ENCODE measurements around the gene C17orf75. TPM values are rescaled to one million over a fixed set of nuclear protein-coding genes. Genes with fewer than 3 reads are reported as not detected.

The C17orf75 gene
- total RNA-seq, 1 donor from 2014 or later = 16.2 TPM

GRCh38 chr17:32281011-32281451 is 60.9 kb downstream of the C17orf75 start:
- Histone ChIP-seq H3K27me3 (ENCODE audit: insufficient read depth, low read length) (peaks cover 5% of the 10 kb centered on the region), H3K36me3 (ENCODE audit: insufficient read depth, low read length) (no peaks in the 10 kb centered on the region), H3K9ac (ENCODE audit: low read length) (no peak overlapping the region), H3K27ac (ENCODE audit: low read depth, low read length) (no peak overlapping the region), H3K79me2 (ENCODE audit: insufficient read depth, low read length) (no peaks in the 10 kb centered on the region), H3K4me2 (ENCODE audit: low read length) (no peak overlapping the region), H2AFZ (ENCODE audit: low read depth, low read length) (no peak overlapping the region), H3K9me3 (ENCODE audit: insufficient read depth, low read depth, low read length) (no peaks in the 10 kb centered on the region), H4K20me1 (ENCODE audit: insufficient read depth, low read length) (no peaks in the 10 kb centered on the region), H3K4me3 (ENCODE audit: insufficient read depth, low read depth, low read length) (no peak overlapping the region), H3K4me1 (ENCODE audit: insufficient read depth, low read length) (peaks cover 7% of the 10 kb centered on the region)
- DNase-seq (ENCODE audit: low read depth) = no peak
- no peaks in the 10 kb centered on the region for H3K36me3 Mint-ChIP-seq (ENCODE audit: low read depth, unreplicated experiment)
- H3K27me3 Mint-ChIP-seq (ENCODE audit: low read depth, unreplicated experiment) = peaks cover 23% of the 10 kb centered on the region
- no peak for FAIRE-seq
- H3K4me3 Mint-ChIP-seq (ENCODE audit: unreplicated experiment) = no peak overlapping the region
- no peak overlapping the region for H3K27ac Mint-ChIP-seq (ENCODE audit: unreplicated experiment)
- H3K4me1 Mint-ChIP-seq (ENCODE audit: low read depth, unreplicated experiment) = peaks cover 8% of the 10 kb centered on the region
- no peaks in the 10 kb centered on the region for H3K9me3 Mint-ChIP-seq (ENCODE audit: unreplicated experiment)
- TF ChIP-seq EZH2 (IDR thresholded peaks at IDR 0.05; ENCODE audit: insufficient read depth, low read length) = no peak
- TF ChIP-seq, protein P1, sequence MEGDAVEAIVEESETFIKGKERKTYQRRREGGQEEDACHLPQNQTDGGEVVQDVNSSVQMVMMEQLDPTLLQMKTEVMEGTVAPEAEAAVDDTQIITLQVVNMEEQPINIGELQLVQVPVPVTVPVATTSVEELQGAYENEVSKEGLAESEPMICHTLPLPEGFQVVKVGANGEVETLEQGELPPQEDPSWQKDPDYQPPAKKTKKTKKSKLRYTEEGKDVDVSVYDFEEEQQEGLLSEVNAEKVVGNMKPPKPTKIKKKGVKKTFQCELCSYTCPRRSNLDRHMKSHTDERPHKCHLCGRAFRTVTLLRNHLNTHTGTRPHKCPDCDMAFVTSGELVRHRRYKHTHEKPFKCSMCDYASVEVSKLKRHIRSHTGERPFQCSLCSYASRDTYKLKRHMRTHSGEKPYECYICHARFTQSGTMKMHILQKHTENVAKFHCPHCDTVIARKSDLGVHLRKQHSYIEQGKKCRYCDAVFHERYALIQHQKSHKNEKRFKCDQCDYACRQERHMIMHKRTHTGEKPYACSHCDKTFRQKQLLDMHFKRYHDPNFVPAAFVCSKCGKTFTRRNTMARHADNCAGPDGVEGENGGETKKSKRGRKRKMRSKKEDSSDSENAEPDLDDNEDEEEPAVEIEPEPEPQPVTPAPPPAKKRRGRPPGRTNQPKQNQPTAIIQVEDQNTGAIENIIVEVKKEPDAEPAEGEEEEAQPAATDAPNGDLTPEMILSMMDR (IDR thresholded peaks at IDR 0.05; ENCODE audit: insufficient read depth, low read depth, low read length) = no peak

GRCh38 chr17:32279891-32280716 is 61.9 kb downstream of the C17orf75 start:
- no peak overlapping the region for H3K4me3 Mint-ChIP-seq (ENCODE audit: unreplicated experiment)
- peaks cover 15% of the 10 kb centered on the region for H3K4me1 ChIP-seq (ENCODE audit: insufficient read depth, low read length)
- H3K9ac ChIP-seq (ENCODE audit: low read length) = no peak overlapping the region
- H3K27ac Mint-ChIP-seq (ENCODE audit: unreplicated experiment) = no peak overlapping the region
- no peak overlapping the region for H3K4me3 ChIP-seq (ENCODE audit: insufficient read depth, low read depth, low read length)
- peaks cover 17% of the 10 kb centered on the region for H3K27me3 Mint-ChIP-seq (ENCODE audit: low read depth, unreplicated experiment)
- H3K27me3 ChIP-seq (ENCODE audit: insufficient read depth, low read length) = peaks cover 3% of the 10 kb centered on the region
- no peaks in the 10 kb centered on the region for H3K9me3 ChIP-seq (ENCODE audit: insufficient read depth, low read depth, low read length)
- H3K4me2 ChIP-seq (ENCODE audit: low read length) = no peak overlapping the region
- no peak overlapping the region for H3K27ac ChIP-seq (ENCODE audit: low read depth, low read length)
- H3K36me3 Mint-ChIP-seq (ENCODE audit: low read depth, unreplicated experiment) = no peaks in the 10 kb centered on the region
- no peaks in the 10 kb centered on the region for H3K79me2 ChIP-seq (ENCODE audit: insufficient read depth, low read length)
- H2AFZ ChIP-seq (ENCODE audit: low read depth, low read length) = no peak overlapping the region
- no peaks in the 10 kb centered on the region for H3K36me3 ChIP-seq (ENCODE audit: insufficient read depth, low read length)
- H4K20me1 ChIP-seq (ENCODE audit: insufficient read depth, low read length) = no peaks in the 10 kb centered on the region
- no peaks in the 10 kb centered on the region for H3K9me3 Mint-ChIP-seq (ENCODE audit: unreplicated experiment)
- no peak for TF ChIP-seq EZH2 (IDR thresholded peaks at IDR 0.05; ENCODE audit: insufficient read depth, low read length)
- DNase-seq (ENCODE audit: low read depth) = no peak
- FAIRE-seq = no peak
- peaks cover 12% of the 10 kb centered on the region for H3K4me1 Mint-ChIP-seq (ENCODE audit: low read depth, unreplicated experiment)

GRCh38 chr17:32278815-32279214 is 63.2 kb downstream of the C17orf75 start:
- no peak overlapping the region for H3K27ac Mint-ChIP-seq (ENCODE audit: unreplicated experiment)
- Histone ChIP-seq H3K4me1 (ENCODE audit: insufficient read depth, low read length) (peaks cover 17% of the 10 kb centered on the region), H3K27me3 (ENCODE audit: insufficient read depth, low read length) (peaks cover 3% of the 10 kb centered on the region), H3K27ac (ENCODE audit: low read depth, low read length) (no peak overlapping the region), H2AFZ (ENCODE audit: low read depth, low read length) (no peak overlapping the region), H4K20me1 (ENCODE audit: insufficient read depth, low read length) (no peaks in the 10 kb centered on the region), H3K4me2 (ENCODE audit: low read length) (no peak overlapping the region), H3K4me3 (ENCODE audit: insufficient read depth, low read depth, low read length) (no peak overlapping the region), H3K9ac (ENCODE audit: low read length) (no peak overlapping the region), H3K36me3 (ENCODE audit: insufficient read depth, low read length) (no peaks in the 10 kb centered on the region), H3K9me3 (ENCODE audit: insufficient read depth, low read depth, low read length) (no peaks in the 10 kb centered on the region), H3K79me2 (ENCODE audit: insufficient read depth, low read length) (no peaks in the 10 kb centered on the region)
- FAIRE-seq = no peak
- H3K4me1 Mint-ChIP-seq (ENCODE audit: low read depth, unreplicated experiment) = peaks cover 21% of the 10 kb centered on the region
- no peak for DNase-seq (ENCODE audit: low read depth)
- TF ChIP-seq, protein P1 (IDR thresholded peaks at IDR 0.05; ENCODE audit: insufficient read depth, low read depth, low read length) = no peak
- TF ChIP-seq EZH2 (IDR thresholded peaks at IDR 0.05; ENCODE audit: insufficient read depth, low read length) = no peak
- peaks cover 13% of the 10 kb centered on the region for H3K27me3 Mint-ChIP-seq (ENCODE audit: low read depth, unreplicated experiment)
- no peaks in the 10 kb centered on the region for H3K9me3 Mint-ChIP-seq (ENCODE audit: unreplicated experiment)
- no peaks in the 10 kb centered on the region for H3K36me3 Mint-ChIP-seq (ENCODE audit: low read depth, unreplicated experiment)
- no peak overlapping the region for H3K4me3 Mint-ChIP-seq (ENCODE audit: unreplicated experiment)

Small RNAs within 50 kb of the gene (microRNA-seq; reads per million reads assigned to microRNA genes)
- gene MIR632 = not detected

Other genes starting within 250 kb of the C17orf75 start
- gene RHOT1, start 199.7 kb downstream of the C17orf75 start, total RNA-seq = 20.1 and 20.9 TPM in 2 replicates
- gene RHBDL3, start 76.3 kb downstream of the C17orf75 start, total RNA-seq = 1.1 and 1.4 TPM in 2 replicates
- gene ZNF207, start 8.0 kb upstream of the C17orf75 start, total RNA-seq = 148 and 168 TPM in 2 replicates
- gene PSMD11, start 102.3 kb upstream of the C17orf75 start, total RNA-seq = 118 and 129 TPM in 2 replicates
- gene CDK5R1, start 144.8 kb upstream of the C17orf75 start, total RNA-seq = 7.2 and 7.6 TPM in 2 replicates

Measured in astrocyte (in vitro differentiated cells and primary cell).